Measurements from ENCODE around the gene ERBB2. TPM values are rescaled to one million over a fixed set of nuclear protein-coding genes. Genes with fewer than 3 reads are reported as not detected.
A peak's percentile ranks its signal among the peaks of the same experiment; 100 is the strongest.

Gene ERBB2
- total and polyA plus RNA-seq, 2 of the 8 experiments (the other 6 are each of a cell fraction or from before 2014, with no cell fraction given), result 183 to 394 TPM

DNA sequence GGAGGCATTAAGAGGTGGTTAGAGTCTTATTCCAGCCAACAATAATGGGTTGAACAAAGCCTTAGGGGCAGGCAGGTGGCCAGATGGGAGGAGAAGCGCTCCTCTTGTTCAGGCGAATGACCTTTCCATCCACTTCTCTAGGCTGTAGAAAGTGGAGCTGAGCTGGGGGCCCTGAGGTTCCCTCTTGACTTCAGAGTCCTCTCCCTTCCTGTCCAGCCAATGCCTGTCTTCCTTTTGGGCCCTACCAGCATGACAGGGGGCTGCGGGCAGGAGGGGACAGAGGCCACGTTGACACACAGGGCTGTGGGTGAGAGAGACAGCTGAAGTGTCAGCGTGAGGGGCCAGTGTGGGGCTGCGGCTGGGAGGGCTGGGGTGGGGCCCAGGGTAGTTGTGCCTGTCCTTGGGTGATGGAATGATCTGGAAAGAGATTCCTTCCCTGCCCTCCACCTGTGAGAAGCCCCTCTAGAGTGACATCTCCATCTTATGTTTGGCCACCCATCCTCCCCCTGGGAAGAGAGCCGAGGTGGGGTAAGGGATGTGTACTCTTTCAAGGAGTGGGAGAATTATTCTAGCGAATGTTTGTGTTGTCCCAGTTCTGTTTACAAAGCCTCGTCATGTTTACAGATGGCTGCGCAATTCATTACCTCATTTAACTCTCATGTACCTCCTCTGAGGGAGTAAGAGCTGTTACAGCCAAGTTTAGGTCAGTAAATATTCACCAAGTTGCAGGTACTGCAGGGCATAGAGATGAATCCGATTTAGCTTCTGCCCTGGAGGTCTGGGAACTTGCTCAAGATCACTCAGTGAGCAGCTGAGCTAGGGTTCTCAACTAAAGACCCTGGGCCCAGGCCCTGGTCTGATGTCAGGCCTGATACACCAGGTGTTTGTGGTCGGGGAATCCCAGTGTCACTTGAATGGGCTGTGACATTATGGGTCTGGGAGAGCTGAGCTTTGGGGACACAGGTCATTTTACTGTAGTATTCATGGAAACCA lies 3.3 kb downstream of the ERBB2 start:
- peaks cover 42 to 98% of the 10 kb centered on the region in 2 experiments for H3K79me2 ChIP-seq (ENCODE audit: control insufficient read depth in 1 of 2, insufficient read depth in 2 of 2, low read length in 2 of 2)
- H2BK5ac ChIP-seq (ENCODE audit: low read depth, low read length), result peak overlapping the region; percentile 75; the same call in 1 of the 2 replicates
- H3K9ac ChIP-seq (replicated peaks in 1 of 4; ENCODE audit: extremely low read depth in 1 of 4, low read depth in 3 of 4, low read length in 3 of 4), result no peak overlapping the region
- TF ChIP-seq FOSL1 (IDR thresholded peaks at IDR 0.05; ENCODE audit: insufficient read depth, low read depth, low read length) (no peak), JUN (IDR thresholded peaks at IDR 0.05; ENCODE audit: low read depth, low read length) (no peak), CBX5 (IDR thresholded peaks at IDR 0.05; ENCODE audit: low read depth, low read length) (no peak), KDM5A (IDR thresholded peaks at IDR 0.05; ENCODE audit: low read length) (no peak), GABPA (IDR thresholded peaks at IDR 0.05; ENCODE audit: borderline replicate concordance, insufficient read depth, low read length) (no peak), EGR1 (IDR thresholded peaks at IDR 0.05; ENCODE audit: borderline replicate concordance, low read depth, low read length) (no peak), SUZ12 (IDR thresholded peaks at IDR 0.05; ENCODE audit: low read length) (no peak)
- H3K23ac ChIP-seq (ENCODE audit: insufficient read length), result no peak overlapping the region
- H3K4ac ChIP-seq (replicated peaks; ENCODE audit: insufficient read length, low read depth, low read length), result no peak overlapping the region
- H3K27ac ChIP-seq (ENCODE audit: low read depth, low read length), result no peak overlapping the region
- DNase-seq (ENCODE audit: low read depth in 1 of 2, low spot score in 2 of 2) (no peak), FAIRE-seq (no peak)
- no peak overlapping the region for H2AFZ ChIP-seq (ENCODE audit: low read length)
- peak overlapping the region; percentile 88 to 94 for H3K4me2 ChIP-seq (ENCODE audit: insufficient read depth in 1 of 2, low read depth in 2 of 2, low read length in 2 of 2)
- H4K91ac ChIP-seq (replicated peaks; ENCODE audit: insufficient read length, low read length), result no peak overlapping the region
- H3K4me1 ChIP-seq (replicated peaks in 1 of 4; ENCODE audit: control insufficient read depth in 3 of 4, insufficient read depth in 4 of 4, low read length in 3 of 4), result peaks cover 12 to 43% (median 27%) of the 10 kb centered on the region in 4 experiments
- 85% methylated on average over 12 of the region's 12 CpGs; no CpG with 5 or more reads in 1 of the 2 experiments for whole genome bisulfite sequencing, 2 experiments (ENCODE audit: extremely low coverage in 1 of 2, insufficient coverage in 1 of 2, insufficient read length in 1 of 2, insufficient replicate concordance in 2 of 2, low coverage in 1 of 2, low lambda C conversion rate in 2 of 2, missing lambda C conversion rate in 1 of 2)
- ChIA-PET CTCF (ENCODE audit: partially characterized antibody) (interaction anchor here (0.6 to 52.4 kb wide), 11 partner anchors 7 to 69 kb away, joined by 3 to 1885 read pairs (median 5); partner anchors contain the start of genes MIEN1, PPP1R1B and STARD3), POLR2A (ENCODE audit: partially characterized antibody) (interaction anchor here (0.6 to 38.1 kb wide), 8 partner anchors 12 to 262 kb away, joined by 3 to 708 read pairs (median 6); partner anchors contain the start of genes MIEN1, PGAP3, PNMT and TCAP)
- peaks cover 21 to 26% of the 10 kb centered on the region in 2 experiments for H4K20me1 ChIP-seq (replicated peaks in 1 of 2; ENCODE audit: control insufficient read depth in 1 of 2, insufficient read depth in 2 of 2, low read length in 2 of 2)
- H3K36me3 ChIP-seq (ENCODE audit: control insufficient read depth in 2 of 4, insufficient read depth in 4 of 4, low read length in 3 of 4), result peaks cover 3 to 17% (median 9%) of the 10 kb centered on the region in 4 experiments; a peak in 7 of 8 replicates
- no peak overlapping the region for H2BK20ac ChIP-seq (ENCODE audit: low read length)
- H3K4me3 ChIP-seq (ENCODE audit: extremely low read depth in 1 of 4, insufficient read depth in 2 of 4, low read depth in 3 of 4, low read length in 4 of 4), result peak overlapping the region in 1 of 4 experiments; percentile 94; a peak in 2 of 8 replicates
- H3K9me3 ChIP-seq (ENCODE audit: insufficient read depth in 2 of 2, low read depth in 1 of 2, low read length in 1 of 2), result no peaks in the 10 kb centered on the region
- H3K56ac ChIP-seq (replicated peaks; ENCODE audit: insufficient read length, low read depth, low read length), result no peak overlapping the region
- H2AK5ac ChIP-seq (ENCODE audit: low read depth, low read length), result no peak overlapping the region
- no peaks in the 10 kb centered on the region for H3K27me3 ChIP-seq (replicated peaks in 1 of 4; ENCODE audit: control insufficient read depth in 3 of 4, extremely low read depth in 1 of 4, insufficient read depth in 3 of 4, low read length in 3 of 4)
- H2BK12ac ChIP-seq (ENCODE audit: low read depth, low read length), result no peak overlapping the region
- H3K14ac ChIP-seq (ENCODE audit: insufficient read length), result no peak overlapping the region
- peaks cover 22% of the 10 kb centered on the region for H3K79me1 ChIP-seq (ENCODE audit: low read depth, low read length)
- H4K8ac ChIP-seq (ENCODE audit: extremely low read depth, insufficient read depth, low read length), result no peak overlapping the region
- H2BK120ac ChIP-seq (replicated peaks; ENCODE audit: low read depth, low read length), result no peak overlapping the region
- H2BK15ac ChIP-seq (ENCODE audit: low read length), result no peak overlapping the region
- no peak overlapping the region for H3K18ac ChIP-seq (ENCODE audit: extremely low read depth, low read length)
- H3K23me2 ChIP-seq (ENCODE audit: low read depth, low read length), result peaks cover 13% of the 10 kb centered on the region
- no peak overlapping the region for H4K5ac ChIP-seq (ENCODE audit: insufficient read length, low read depth, low read length)
